GM21447 (cell line): ENCODE data around the gene SERPINB1.
"Not testable (repeated sequence)": the region's sequence is repeated elsewhere in the genome, so short reads cannot be mapped to it uniquely, and the experiment has no call there.

ENCODE experiments used
- ATAC-seq: cut with Tn5 transposase; IDR thresholded peaks from one replicate; pipeline ENCODE4 v1.9.1; 2021; ENCODE audit not compliant: unreplicated experiment

Gene SERPINB1

GRCh38 chr6:2819115-2819514, 22.5 kb downstream of the SERPINB1 start:
- no peak for ATAC-seq

GRCh38 chr6:2818593-2818992, 23.1 kb downstream of the SERPINB1 start:
- no peak for ATAC-seq

GRCh38 chr6:2817903-2818443, 23.7 kb downstream of the SERPINB1 start:
- no peak for ATAC-seq

- no peak for ATAC-seq
Observed at GRCh38 chr6:2816158-2816557, 25.5 kb downstream of the SERPINB1 start.

GRCh38 chr6:2812695-2813094, 29.0 kb downstream of the SERPINB1 start:
- ATAC-seq = no peak

GRCh38 chr6:2810092-2810671, 31.5 kb downstream of the SERPINB1 start:
- ATAC-seq = no peak

GRCh38 chr6:2809015-2809414, 32.6 kb downstream of the SERPINB1 start:
- no peak for ATAC-seq

- no peak for ATAC-seq
Observed at GRCh38 chr6:2807342-2808090, 34.1 kb downstream of the SERPINB1 start.

- no peak for ATAC-seq
Observed at GRCh38 chr6:2806644-2807043, 35.0 kb downstream of the SERPINB1 start.

GRCh38 chr6:2805031-2805430, 36.6 kb downstream of the SERPINB1 start:
- no peak for ATAC-seq

- ATAC-seq = no peak
Observed at GRCh38 chr6:2804516-2804915, 37.1 kb downstream of the SERPINB1 start.

GRCh38 chr6:2803731-2804429, 37.8 kb downstream of the SERPINB1 start:
- ATAC-seq = no peak

GRCh38 chr6:2802521-2803060, 39.1 kb downstream of the SERPINB1 start:
- ATAC-seq = no peak

- ATAC-seq = not testable (repeated sequence)
Observed at GRCh38 chr6:2801687-2802086, 40.0 kb downstream of the SERPINB1 start.

- no peak for ATAC-seq
Observed at GRCh38 chr6:2800552-2801316, 40.9 kb downstream of the SERPINB1 start.

- ATAC-seq = no peak
Observed at GRCh38 chr6:2799936-2800527, 41.6 kb downstream of the SERPINB1 start.

GRCh38 chr6:2798586-2799134, 43.0 kb downstream of the SERPINB1 start:
- no peak for ATAC-seq

- ATAC-seq = no peak
Observed at GRCh38 chr6:2797564-2798031, 44.1 kb downstream of the SERPINB1 start.

- ATAC-seq = no peak
Observed at GRCh38 chr6:2796861-2797260, 44.8 kb downstream of the SERPINB1 start.

GRCh38 chr6:2795956-2796355, 45.7 kb downstream of the SERPINB1 start:
- ATAC-seq = no peak
